Measurements from ENCODE around the gene ZBTB4.

Gene ZBTB4

GRCh38 chr17:7439462-7440112 lies 39.8 kb downstream of the ZBTB4 start, which contains the start of gene FGF11:
TSS of gene FGF11 (plus strand) at chr17:7439512. CDS start at chr17:7439621, 109 bp downstream.
- DNase-seq: peak; percentile 6

DNA sequence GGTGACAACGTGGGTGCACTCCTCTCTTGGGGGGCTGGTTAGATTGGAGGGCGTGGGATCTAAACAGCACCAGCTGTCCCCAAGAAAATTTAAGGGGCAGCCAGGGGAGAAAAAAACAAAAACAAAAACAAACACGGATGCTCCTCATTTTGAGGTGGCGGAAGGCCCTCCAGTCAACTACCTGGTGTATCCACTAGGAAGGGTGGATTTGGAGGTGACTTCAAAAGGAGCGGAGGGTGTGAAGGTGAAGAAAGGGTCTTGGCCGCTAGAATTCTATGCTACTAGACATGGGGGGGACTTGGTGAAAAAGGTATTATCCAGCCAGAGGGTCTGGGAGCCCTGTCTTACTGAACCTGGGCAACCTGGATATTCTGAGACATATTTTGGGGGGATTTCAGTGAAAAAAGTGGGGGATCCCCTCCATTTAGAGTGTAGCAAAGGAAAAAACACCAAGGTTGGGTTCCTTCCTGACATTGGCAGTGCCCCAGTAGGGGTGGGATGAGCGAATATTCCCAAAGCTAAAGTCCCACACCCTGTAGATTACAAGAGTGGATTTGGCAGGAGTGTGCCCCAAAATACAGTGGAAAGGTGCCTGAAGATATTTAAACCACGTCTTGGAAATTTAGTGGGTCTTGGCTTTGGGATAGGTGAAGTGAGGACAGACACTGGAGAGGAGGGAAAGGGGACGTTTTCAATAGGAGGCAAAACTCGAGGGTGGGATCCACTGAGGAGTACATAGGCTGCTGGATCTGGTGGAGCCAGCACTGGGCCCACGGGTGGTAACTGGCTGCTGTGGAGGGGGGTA lies 40.6 kb downstream of the ZBTB4 start:
- no peak for DNase-seq

DNA sequence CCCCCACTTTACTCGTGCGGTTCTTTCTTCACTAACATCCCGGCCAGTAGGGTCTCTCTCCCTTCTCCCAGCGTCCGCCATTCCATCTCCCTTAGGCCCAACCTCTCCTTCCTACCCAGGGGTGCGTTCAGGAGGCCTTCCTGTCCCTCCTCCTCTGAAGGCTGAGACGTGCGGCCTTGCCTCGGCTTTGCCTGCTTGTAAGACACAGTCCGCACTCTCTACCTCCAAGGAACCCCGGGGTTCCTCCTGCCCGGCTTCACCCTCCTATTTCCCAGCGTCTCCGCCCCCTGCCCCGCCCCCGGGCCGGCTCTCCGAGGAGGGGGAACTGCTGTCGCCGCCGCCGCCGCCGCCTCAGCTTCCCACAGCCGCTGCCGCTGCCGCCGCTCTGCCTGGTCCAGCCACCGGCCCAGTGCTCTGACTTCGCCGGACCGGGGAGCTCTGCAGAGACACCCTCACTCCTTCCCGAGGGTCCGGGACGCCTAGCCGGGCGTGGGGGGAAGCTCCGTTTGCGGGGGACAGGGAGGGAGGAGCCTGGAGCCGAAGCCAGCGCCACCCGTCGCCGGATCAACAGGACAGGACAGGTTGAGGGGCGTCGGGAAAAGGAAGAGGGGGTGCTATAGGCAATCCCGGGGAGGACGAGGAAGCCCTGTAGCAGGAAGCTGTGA lies 41.3 kb downstream of the ZBTB4 start:
- DNase-seq: no peak

- no peak for DNase-seq
Observed at GRCh38 chr17:7437369-7437863, 42.0 kb downstream of the ZBTB4 start.

GRCh38 chr17:7436556-7437368 lies 42.7 kb downstream of the ZBTB4 start:
- no peak for DNase-seq

- DNase-seq: no peak
Observed at GRCh38 chr17:7435676-7436555, 43.5 kb downstream of the ZBTB4 start.

DNA sequence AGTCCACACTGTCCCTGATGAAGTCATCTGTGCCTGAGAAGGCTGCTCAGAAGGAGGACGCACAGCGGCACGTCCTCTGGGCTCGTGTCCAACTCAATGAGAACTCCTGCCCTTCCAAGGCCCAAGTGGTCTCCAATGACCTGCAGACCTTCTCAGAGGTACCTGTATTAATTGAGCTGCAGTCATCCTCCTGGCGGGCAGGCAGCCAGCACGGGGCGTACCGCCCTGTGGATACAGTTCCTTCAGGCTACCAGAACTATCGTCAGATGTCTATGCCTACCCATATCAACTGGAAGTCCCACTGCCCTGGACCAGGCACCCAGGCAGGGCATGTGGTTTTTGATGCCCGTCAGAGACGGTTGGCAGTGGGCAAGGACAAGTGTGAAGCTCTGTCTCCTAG lies 47.1 kb downstream of the ZBTB4 start:
- DNase-seq: no peak

- no peak for DNase-seq
Observed at GRCh38 chr17:7431231-7431630, 48.2 kb downstream of the ZBTB4 start.

GRCh38 chr17:7429722-7430121 lies 49.7 kb downstream of the ZBTB4 start:
- no peak for DNase-seq

GRCh38 chr17:7428557-7428956 lies 50.9 kb downstream of the ZBTB4 start, which contains the start of gene SPEM3:
TSS of gene SPEM3 (plus strand) at chr17:7428857. CDS start at chr17:7428903, 46 bp downstream.
- DNase-seq: no peak

GRCh38 chr17:7427549-7427948 lies 51.9 kb downstream of the ZBTB4 start:
- DNase-seq: no peak

DNA sequence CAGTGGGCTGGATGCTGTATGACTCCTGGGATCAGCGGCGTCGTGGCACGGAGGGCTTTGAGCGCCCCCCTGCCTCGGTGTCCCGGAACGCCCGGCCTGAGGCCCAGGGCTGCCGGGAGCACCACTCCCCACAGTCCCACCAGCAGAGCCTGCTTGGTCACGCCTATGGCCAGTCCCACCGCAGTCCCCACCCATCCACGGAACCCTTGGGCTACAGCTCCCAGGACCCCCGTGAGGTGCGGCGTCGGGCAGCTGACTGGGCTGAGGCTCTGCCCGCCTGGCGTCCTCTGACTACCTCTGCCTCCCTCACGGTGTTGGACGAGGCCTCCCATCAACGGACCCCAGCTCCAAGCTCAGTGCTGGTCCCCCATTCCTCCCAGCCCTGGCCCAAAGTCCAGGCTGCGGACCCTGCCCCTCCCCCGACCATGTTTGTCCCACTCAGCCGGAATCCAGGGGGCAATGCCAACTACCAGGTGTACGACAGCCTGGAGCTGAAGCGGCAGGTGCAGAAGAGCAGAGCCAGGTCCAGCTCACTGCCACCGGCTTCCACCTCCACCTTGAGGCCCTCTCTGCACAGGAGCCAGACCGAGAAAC lies 52.4 kb downstream of the ZBTB4 start:
- no peak for DNase-seq

DNA sequence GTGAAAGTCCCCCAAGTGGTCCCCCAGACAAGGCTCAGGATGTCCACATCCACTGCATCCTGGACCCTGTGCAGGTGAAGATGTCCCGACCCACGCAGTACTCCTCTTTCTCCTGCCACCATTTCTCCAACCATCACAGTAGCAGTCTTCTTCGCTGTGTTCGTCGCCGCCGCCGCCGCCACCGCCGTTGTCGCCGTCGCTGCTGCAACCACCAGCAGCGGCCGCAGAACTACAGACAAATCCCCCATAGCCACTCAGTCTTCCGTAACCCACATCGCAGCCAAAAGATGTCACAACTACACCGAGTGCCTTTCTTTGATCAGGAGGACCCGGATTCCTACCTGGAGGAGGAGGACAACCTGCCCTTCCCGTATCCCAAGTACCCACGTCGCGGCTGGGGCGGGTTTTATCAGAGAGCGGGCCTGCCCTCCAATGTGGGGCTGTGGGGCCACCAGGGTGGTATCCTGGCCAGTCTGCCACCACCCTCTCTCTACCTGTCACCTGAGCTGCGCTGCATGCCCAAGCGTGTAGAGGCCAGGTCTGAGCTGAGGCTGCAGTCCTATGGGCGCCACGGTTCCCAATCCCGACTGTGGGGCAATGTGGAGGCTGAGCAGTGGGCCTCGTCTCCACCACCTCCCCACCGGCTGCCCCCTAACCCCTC lies 53.1 kb downstream of the ZBTB4 start:
- DNase-seq: no peak

- DNase-seq: no peak
Observed at GRCh38 chr17:7425756-7426155, 53.7 kb downstream of the ZBTB4 start.

DNA sequence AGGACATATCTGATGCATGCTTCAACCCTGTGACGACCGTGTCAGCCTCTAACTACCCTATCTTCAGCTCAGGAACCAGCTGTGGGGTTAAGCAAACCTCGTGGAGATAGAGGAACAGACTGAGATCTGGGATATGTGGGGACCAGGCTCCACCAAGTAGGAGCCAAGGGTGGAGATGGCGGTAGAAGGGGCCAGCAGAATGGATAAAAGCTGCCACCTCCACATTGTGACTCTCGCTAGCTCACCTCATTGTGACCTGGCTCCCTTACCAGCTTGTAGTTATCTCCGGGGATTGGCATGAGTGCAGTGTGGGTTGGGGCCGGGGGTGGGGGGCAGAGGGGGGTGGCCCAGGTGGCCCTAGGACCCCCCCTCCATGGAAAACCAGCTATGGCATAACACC lies 54.1 kb downstream of the ZBTB4 start, which contains the start of gene SPEM2:
SPEM2 (plus strand) TSS at position 301 of the 400 bp plus-strand sequence; CDS start at position 374, 73 bp downstream.
- no peak for DNase-seq

- no peak for DNase-seq
Observed at GRCh38 chr17:7423679-7424078, 55.8 kb downstream of the ZBTB4 start.

GRCh38 chr17:7421186-7421585 lies 58.2 kb downstream of the ZBTB4 start:
- no peak for DNase-seq

DNA sequence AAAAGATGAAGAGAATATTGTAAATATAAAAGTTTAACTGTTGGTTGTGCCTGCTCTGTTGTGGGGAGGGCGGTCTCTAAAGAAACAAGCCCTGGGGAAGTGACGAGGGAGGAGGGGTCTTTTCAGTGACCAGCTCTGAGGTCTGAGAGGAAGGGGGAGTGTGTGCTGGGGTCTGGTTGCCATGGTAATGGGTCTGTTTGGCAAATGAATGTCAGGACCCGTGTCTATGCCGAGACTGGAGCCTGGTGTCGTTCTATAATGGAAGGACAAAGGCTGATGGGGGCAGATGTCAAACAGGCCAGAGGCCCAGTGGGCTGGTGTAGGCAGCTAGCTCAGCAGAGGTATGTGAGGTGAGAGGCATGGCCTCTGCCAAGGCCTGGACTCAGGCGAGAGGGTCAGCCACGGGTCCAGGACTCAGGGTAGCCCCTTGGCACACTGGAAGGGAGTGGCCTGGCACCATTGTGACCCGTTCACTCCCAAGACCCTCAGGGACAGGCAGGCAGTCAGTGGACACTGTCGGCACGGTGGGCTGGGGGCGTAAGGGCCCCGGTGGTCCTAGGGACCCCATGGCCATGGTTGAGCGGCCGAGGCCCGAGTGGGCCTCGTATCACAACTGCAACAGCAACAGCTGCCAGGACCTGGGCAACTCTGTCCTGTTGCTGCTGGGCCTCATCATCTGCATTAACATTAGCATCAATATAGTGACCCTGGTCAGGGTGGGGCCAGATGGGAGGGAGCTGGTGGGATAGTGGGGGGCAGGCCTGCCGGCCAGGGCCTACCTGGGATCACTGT lies 59.4 kb downstream of the ZBTB4 start, which contains the start of gene SPEM1:
SPEM1 (plus strand) TSS at position 506 of the 792 bp plus-strand sequence; CDS start at position 567, 61 bp downstream.
- no peak for DNase-seq

DNA sequence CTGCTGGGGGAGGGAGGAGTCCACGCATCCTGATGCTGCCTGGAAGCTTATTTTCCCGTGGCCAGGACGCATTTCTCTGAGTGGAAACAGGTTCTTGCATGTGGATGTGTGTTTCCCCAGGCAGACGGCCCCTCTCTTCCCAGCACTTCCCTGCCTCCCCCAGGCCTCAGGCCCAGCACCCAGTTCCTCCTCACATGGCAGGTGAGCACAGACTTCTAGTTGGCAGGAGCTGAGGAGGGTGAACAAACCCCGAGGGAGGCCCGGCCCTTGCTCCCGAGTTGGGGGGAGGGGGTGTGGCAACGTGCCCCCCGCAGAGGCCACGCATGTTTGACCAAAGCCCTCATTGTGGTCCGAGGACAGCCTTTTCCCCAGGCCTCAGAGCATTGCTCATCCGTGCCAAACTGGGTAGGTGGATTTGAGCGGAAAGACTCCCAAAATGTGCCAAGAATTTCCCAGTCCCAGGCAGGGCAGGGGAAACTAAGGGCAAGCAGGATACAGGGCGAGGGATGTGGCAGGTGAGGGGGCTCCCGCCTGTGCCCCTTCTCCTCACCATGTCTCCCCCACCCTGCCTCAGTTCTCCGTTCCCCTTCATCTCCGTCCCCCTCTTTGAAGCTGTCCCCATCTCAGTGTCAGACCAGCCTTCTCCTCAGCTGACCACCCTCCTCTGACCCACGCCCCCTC lies 60.8 kb downstream of the ZBTB4 start:
- no peak for DNase-seq

Data from RPMI8226 (cell line).